ENCODE measurements around the gene RPRM.
"Not testable (repeated sequence)": the region's sequence is repeated elsewhere in the genome, so short reads cannot be mapped to it uniquely, and the experiment has no call there.

The RPRM gene

DNA sequence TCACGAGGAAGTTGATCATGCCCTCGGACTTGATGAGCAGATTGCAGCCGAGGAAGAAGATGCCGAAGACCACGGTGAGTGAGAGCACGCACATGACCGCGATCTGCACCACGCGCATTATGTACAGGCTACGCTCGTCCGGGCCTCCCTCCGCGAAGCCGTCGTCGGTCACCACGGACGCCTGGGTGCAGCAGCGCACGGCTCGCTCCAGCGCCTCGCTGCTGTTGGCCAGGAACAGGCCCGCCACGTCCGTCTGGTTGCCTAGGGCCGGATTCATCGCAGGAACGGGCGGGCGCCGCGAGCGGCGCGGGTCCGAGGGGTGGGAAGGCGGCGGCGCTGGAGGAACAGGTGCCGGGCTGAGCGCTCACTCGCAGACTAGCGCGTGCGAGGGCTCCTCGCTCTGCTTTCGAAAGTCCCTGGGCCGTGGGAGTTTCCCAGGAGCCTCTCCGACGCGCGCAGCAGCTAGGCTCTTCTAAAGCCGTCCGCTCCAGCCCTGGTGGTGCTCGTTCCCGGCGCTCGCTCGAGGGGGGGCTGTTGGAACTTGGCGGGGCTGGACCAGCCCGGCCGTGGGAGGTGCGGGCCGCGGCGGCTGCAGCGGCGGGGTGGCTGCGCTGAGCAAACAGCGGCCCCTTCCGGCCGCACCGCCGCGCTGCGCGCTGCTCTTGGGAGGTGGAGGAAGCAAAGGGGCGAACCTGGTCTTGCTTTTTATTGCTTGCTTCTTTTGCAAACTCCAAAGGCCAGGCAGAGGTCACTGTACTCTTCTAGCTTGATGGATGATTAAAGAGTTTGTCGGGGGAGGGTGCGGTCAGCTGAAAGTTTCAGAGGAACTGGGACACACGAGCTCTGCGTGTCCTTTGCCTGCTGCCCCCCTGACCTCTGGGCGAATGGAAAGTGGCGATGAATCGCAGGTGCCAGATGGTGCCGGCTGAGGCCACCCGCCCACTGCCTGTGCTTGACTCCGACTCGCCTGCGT is at the start of gene RPRM:
Gene RPRM (minus strand): TSS at position 474 of the 973 bp plus-strand sequence. CDS start 197 bp downstream, at position 277.
- peak; percentile 36 for DNase-seq

GRCh38 chr2:153519257-153519875 is 40.8 kb upstream of the RPRM start:
- DNase-seq: no peak

DNA sequence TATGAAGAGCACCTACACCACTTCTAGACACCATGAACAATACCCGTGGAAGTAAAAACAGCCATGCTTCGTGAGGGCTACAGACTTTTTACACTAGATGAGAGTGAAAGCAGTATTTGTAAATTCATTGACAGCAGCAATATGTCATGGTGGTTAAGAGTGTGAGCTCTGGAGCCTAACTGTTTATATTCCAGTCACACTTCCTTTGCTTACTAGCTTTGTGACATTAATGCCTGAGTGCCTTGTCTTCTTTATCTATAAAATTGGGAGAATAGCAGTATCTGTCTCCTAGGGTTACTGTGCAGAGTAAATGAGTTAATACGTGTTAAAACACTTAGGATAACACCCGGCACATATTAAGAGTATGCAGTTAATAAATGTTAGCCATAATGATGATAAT is 33.8 kb upstream of the RPRM start:
- DNase-seq: no peak

- no peak for DNase-seq
These were observed 32.4 kb upstream of the RPRM start for GRCh38 chr2:153510996-153511395.

GRCh38 chr2:153509133-153509532 is 30.6 kb upstream of the RPRM start:
- no peak for DNase-seq

GRCh38 chr2:153506499-153506898 is 27.9 kb upstream of the RPRM start:
- DNase-seq: not testable (repeated sequence)

GRCh38 chr2:153499439-153499838 is 20.9 kb upstream of the RPRM start:
- no peak for DNase-seq

DNA sequence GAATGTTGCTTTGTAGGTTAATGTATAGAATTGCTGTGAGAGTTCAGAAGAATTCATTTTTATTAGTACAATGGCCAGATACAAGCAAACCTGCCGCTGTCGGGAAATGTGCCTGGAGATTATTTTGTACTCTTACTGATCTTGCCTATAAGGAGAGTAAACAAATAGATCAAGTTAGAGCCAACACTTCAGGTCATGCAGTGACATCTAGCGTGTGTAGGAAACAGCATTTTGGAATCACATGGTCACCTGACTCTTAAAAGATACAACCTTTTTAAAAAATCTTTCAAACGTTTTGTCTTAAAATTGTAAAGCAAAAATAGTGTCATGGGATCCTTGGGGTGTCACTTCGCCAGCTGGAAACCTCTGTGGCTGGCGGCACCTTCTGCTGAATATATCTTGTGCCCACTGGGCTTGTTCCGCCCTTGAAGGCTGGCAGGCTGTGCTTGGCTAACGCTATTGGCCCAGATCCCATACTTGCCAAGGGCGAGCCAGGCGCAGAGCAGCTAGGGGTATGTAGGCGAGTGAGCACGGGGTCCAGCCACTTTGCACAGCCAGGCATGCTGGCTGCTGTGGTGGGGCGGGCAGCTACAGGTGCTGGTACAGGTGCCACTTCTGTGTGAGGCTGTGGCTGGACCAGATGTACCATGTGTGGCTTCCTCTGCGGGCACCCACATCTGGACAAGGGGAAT is 19.5 kb upstream of the RPRM start:
- DNase-seq: no peak

- DNase-seq: no peak
These were observed 17.2 kb upstream of the RPRM start for GRCh38 chr2:153495725-153496124.

GRCh38 chr2:153488072-153488471 is 9.5 kb upstream of the RPRM start:
- DNase-seq: no peak

- no peak for DNase-seq
These were observed 8.9 kb upstream of the RPRM start for GRCh38 chr2:153487448-153487847.

DNA sequence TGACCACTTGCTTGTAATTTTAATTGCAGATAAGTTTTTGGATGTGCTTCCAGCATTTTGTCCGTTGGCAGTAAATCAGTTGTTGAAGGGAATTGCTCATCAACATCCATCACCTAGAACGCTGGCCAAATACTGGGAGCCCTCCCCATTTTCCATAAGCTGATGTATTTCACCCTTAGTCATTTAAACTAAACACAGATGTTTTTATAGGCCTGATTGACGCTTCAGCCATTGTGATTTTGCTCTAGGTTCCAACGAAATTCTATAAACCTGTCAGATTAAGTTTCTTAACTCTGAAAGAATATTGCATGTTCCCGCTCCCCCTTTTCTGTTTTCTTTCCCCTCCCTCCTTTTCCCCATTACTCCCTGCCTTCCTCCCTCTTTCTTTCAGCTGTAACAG is 1.0 kb upstream of the RPRM start:
- no peak for DNase-seq

- no peak for DNase-seq
These were observed 800 bp downstream of the RPRM start for GRCh38 chr2:153477636-153478288.

DNA sequence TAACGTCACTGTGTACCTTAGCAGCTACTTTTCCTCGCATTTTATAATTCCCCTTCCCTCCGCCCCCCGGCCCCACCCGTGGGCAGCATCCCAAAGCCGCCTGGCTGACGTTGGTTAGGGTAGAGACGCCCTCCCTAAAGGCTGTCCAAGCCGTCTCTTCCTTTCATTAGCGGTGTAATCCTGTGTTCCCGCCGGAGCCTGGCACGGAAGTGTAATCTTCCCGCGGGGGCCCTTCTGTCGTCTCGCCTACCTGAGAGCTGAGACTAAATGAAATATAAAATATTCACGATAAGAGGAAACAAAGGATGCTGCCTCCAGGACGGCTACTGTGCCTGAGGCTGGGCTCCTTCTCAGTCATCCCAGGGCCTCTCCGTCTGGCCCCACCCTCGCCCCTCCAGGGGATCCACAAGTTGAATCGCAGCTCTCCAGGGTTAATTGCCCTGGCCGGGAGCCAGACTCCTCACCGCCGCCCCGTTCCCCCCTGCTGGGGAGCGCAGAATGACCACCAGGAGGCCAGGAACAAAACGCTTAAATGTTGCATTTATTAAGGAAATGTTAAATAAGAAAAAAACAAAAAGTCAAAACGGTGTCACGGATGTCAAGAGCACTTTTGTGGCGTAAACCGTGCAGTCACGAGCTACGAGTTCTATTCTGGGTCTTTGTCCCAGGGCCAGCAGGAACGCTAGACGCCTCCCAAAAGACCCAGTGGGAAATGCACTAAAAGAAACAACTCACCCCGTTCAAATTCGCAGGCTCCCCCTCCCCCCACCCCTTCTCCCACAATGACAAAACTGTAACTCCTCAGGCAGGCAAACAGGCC is 1.5 kb downstream of the RPRM start:
- DNase-seq: no peak

DNA sequence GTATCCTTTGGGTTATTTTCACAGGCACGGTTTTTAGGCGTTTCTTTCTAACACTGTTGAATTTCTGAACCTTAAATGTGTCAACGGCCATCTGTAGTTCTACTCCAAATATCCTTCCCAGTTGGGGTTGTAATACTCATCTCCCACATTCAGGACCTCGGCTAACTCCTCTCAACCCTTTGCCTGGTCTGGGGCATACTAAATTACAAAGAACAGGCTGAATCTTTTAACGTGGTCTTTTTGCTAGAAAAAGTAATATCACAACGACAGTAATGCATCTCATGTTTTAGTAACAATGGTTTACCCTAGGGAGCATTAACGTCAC is 2.1 kb downstream of the RPRM start:
- DNase-seq: no peak

DNA sequence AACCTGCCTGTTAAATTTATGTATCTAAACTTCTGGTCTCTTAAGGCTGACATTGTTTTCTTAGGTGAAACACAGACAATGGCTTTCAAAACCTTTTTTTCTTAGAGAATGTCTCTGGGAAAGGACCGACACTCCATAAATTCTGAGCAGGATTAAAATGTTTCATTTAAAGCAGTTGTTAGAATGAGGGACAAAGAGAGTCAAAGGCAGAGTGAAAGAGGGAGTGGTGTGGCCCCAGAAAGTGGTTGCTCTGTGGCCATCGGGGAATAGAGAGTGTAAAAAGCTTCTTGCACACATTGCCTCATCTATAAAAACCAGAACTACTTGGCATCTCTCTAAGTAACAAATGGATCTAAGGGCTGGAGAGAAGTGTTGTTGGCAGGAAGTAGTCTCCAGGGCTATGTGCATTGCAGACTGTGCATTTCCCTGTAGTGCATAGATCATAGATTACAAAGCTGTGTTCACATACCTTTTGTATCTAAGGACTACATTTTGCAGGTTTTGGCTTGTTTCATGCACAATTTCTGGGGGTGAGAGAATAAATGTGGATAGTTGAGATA is 3.6 kb downstream of the RPRM start:
- no peak for DNase-seq

DNA sequence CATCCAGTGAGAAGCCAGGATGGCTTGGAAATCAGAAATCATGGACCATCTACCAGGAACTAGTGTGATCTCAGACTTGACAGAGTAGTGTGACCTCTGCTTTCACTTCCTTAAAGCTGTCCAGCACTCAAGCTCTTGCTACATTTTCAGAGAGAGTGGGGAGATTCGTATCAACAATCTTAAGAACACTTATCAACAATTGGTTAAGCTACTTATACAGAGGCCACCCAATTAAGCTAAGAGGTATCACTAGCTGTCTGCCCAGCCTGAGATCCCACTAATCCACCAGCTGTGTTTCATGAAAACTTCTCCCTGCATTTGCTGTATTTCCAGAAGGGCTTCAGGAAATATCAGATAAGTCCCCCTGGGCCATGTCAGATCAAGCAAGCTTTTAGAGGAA is 4.2 kb downstream of the RPRM start:
- no peak for DNase-seq

- DNase-seq: no peak
These were observed 7.7 kb downstream of the RPRM start for GRCh38 chr2:153470867-153471266.

DNA sequence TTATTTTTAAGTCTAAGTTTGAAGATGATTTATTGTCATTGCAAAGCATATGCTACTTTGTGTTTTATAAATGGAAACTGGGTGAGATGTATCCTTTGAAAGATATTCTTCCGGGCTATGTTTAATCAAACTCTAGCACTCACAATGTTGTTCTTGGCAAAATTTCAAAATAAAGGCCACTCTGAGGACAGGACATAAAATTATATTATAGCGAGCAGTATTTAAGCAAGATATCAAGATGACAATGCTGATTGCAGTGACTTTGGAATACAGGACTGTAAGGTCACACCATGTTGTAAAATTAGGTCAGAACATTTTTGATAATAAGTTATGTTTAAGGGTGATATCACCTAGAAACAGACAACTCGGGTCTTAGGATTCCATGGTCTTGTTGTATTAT is 14.2 kb downstream of the RPRM start:
- DNase-seq: no peak

- no peak for DNase-seq
These were observed 16.2 kb downstream of the RPRM start for GRCh38 chr2:153462338-153462859.

DNA sequence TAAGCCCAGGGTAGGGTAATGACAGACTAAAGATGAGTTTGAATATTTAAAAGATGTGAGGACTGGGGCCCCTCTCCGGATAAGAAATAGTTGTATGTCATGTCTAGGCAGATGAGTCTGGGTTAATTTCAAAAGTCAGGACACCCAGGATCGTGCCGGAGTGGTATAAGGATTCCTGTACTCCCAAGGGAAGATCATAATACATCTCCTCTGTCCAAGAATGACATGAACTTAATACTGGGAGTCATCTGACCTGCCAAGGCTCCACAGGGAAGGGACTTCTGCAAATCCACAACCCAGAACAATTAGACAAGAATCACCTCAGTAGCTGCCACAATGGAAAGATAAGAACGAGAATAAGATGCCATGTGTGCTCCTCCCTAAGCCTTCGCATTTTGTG is 17.1 kb downstream of the RPRM start:
- no peak for DNase-seq

DNA sequence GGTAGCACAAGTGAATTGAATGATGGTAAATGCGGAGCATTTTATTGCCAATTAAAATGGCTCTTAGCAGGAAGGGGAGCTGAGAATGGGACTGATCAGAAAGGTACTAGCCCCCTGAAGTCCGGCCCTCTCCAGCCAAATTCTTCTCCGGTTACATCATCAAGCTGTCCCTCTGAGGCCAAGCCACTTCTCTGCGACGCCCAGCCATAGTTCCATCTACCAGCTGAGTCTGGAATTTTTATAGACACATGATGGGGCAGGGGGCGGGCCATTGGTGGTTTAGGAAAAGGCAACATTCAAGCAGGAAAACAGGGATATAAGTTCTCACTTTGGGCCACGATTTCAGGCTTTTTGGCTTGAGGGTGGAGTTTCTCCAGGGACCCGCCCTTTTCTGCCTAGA is 22.7 kb downstream of the RPRM start:
- no peak for DNase-seq

Measured in CD4-positive, alpha-beta T cell treated with Interferon gamma for 1 hour (primary cell).